ENCODE data around the gene TRIM41.

DNA sequence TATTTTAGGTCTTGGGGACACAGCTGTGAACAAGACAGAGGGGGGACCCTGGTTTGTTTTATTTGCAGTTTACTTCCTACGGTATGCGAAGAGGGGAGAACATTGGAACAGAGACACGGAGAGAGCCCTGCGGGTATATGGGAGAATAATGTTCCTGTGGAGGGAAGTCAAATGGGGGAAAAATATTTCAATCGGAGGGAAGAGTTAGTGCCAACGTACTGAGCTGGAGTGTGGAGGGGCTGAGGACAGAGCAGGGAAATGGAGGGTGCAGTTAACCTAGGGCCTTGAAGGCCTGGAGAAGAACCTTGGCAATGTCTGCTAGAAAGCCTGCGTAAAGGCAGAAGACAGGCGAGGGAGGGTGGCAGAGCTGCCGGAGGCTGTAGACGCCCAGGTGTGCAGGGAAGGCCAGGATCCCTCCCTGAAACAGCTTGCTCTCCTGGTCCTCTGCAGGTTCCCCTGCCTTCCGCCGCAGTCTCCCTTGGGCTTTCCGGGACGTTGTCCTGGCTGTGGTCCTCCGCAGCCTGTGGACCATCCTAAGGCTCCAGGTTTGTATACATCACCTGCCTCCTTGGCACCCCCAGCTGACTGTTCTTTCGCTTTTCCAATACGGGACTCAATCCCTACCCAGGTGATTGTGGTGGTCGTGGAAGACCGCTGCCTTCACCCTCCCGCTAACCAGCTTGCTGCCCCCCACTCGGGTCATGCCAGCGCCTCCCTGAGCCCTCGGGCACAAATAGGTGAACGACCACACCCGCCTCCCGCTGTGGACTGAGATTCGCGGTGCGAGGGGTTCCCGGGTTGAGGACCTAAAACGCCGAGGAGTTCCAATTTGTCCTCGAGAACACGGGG is 22.6 kb downstream of the TRIM41 start:
- TF ChIP-seq ZNF8 (CRISPR knock-in tag; IDR thresholded peaks at IDR 0.05) (no peak), CREB5 (CRISPR knock-in tag; IDR thresholded peaks at IDR 0.05; ENCODE audit: low read depth) (no peak), ZFP30 (CRISPR knock-in tag; IDR thresholded peaks at IDR 0.05) (no peak)

Data from SK-N-SH treated with all-trans-retinoic acid at 6 μM for 48 hours (cell line).